GM23338 (cell line): ENCODE measurements around the gene TTF1. TPM values are rescaled to one million over a fixed set of nuclear protein-coding genes. Genes with fewer than 3 reads are reported as not detected.

Experiments used
- ATAC-seq: fragments of 200-7000 bp; cut with Tn5 transposase; 3 replicates; pipeline ENCODE4 v1.9.1; 2020
- DNase-seq: peaks from one replicate; pipeline ENCODE4 v3.0.0-alpha.2; 2015; ENCODE audit warnings: low spot score
- H2AFZ ChIP-seq: fragments of 200-600 bp; sonication (generic); 2 replicates; pipeline ENCODE4 v1.8.0; 2016; ENCODE audit warnings: antibody characterized with exemption, mild to moderate bottlenecking, moderate library complexity
- H3F3A ChIP-seq: fragments of 200-600 bp; sonication (generic); replicated peaks from 2 replicates; pipeline ENCODE4 v1.8.0; 2017; ENCODE audit warnings: antibody characterized with exemption, mixed run types, low read depth
- H3K27ac ChIP-seq: fragments of 200-600 bp; sonication (generic); 2 replicates; pipeline ENCODE4 v1.6.1; 2016; ENCODE audit warnings: low read depth
- H3K27me3 ChIP-seq: fragments of 200-600 bp; sonication (generic); 2 replicates; pipeline ENCODE4 v1.8.0; 2016; ENCODE audit warnings: mild to moderate bottlenecking, mixed run types, moderate library complexity; ENCODE audit not compliant: insufficient read depth
- H3K36me3 ChIP-seq: fragments of 200-600 bp; sonication (generic); 2 replicates; pipeline ENCODE4 v1.8.0; 2016; ENCODE audit warnings: mild to moderate bottlenecking; ENCODE audit not compliant: insufficient read depth
- H3K4me1 ChIP-seq: fragments of 200-600 bp; sonication (generic); 2 replicates; pipeline ENCODE4 v1.8.0; 2016; ENCODE audit warnings: mild to moderate bottlenecking, moderate library complexity; ENCODE audit not compliant: insufficient read depth
- H3K4me2 ChIP-seq: fragments of 200-600 bp; sonication (generic); 2 replicates; pipeline ENCODE4 v1.7.1; 2017; ENCODE audit warnings: mixed run types
- H3K4me3 ChIP-seq: fragments of 200-600 bp; sonication (generic); 2 replicates; pipeline ENCODE4 v1.6.1; 2016; ENCODE audit warnings: mixed run types
- H3K79me2 ChIP-seq: fragments of 200-600 bp; sonication (generic); replicated peaks from 2 replicates; pipeline ENCODE4 v1.8.0; 2017; ENCODE audit warnings: mild to moderate bottlenecking; ENCODE audit not compliant: insufficient read depth
- H3K9me2 ChIP-seq: fragments of 200-600 bp; sonication (generic); 2 replicates; pipeline ENCODE4 v1.8.0; 2017; ENCODE audit not compliant: insufficient read depth
- H4K20me1 ChIP-seq: fragments of 200-600 bp; sonication (generic); replicated peaks from 2 replicates; pipeline ENCODE4 v1.8.0; 2017; ENCODE audit warnings: mild to moderate bottlenecking; ENCODE audit not compliant: insufficient read depth
- H3K27ac Mint-ChIP-seq: 2 replicates; pipeline ENCODE4 v1.8.0; 2020; ENCODE audit warnings: inconsistent platforms, mild to moderate bottlenecking, moderate library complexity, mixed read lengths
- H3K27me3 Mint-ChIP-seq: 3 replicates; pipeline ENCODE4 v1.8.0; 2022; ENCODE audit warnings: low read depth, mild to moderate bottlenecking, moderate library complexity, mixed read lengths, inconsistent platforms; ENCODE audit not compliant: insufficient read depth, poor library complexity
- H3K36me3 Mint-ChIP-seq: 3 replicates; pipeline ENCODE4 v1.8.0; 2021; ENCODE audit warnings: low read depth, mild to moderate bottlenecking, inconsistent platforms, moderate library complexity, mixed read lengths
- H3K4me1 Mint-ChIP-seq: 3 replicates; pipeline ENCODE4 v1.8.0; 2020; ENCODE audit warnings: mild to moderate bottlenecking, inconsistent platforms, mixed read lengths
- H3K4me3 Mint-ChIP-seq: 3 replicates; pipeline ENCODE4 v1.8.0; 2021; ENCODE audit warnings: moderate library complexity, mild to moderate bottlenecking, inconsistent platforms, mixed read lengths
- H3K9me3 Mint-ChIP-seq: 3 replicates; pipeline ENCODE4 v1.8.0; 2020; ENCODE audit warnings: moderate library complexity, mild to moderate bottlenecking, inconsistent platforms, mixed read lengths
- CREB1 ChIP-seq: fragments of 250-450 bp; sonication (Bioruptor Pico); IDR thresholded peaks from 2 replicates; pipeline ENCODE4 v1.5.0; 2020; ENCODE audit warnings: low read depth, mild to moderate bottlenecking, moderate library complexity
- EZH2 ChIP-seq: fragments of 200-600 bp; sonication (generic); IDR thresholded peaks from one replicate; pipeline ENCODE4 v1.8.0; 2017; ENCODE audit warnings: antibody characterized with exemption, mild to moderate bottlenecking, low read depth; ENCODE audit not compliant: unreplicated experiment
- EZH2phosphoT487 ChIP-seq: fragments of 200-600 bp; sonication (generic); IDR thresholded peaks from one replicate; pipeline ENCODE4 v1.8.1; 2018; ENCODE audit warnings: antibody characterized with exemption; ENCODE audit not compliant: unreplicated experiment
- JUNB ChIP-seq: IDR thresholded peaks from one replicate; pipeline ENCODE4 v1.6.1; 2016; ENCODE audit warnings: antibody characterized with exemption; ENCODE audit not compliant: unreplicated experiment
- NANOG ChIP-seq: IDR thresholded peaks from 2 replicates; pipeline ENCODE4 v1.6.1; 2016; ENCODE audit warnings: antibody characterized with exemption, borderline replicate concordance
- STAT1 ChIP-seq: IDR thresholded peaks from one replicate; pipeline ENCODE4 v1.6.1; 2016; ENCODE audit warnings: antibody characterized with exemption; ENCODE audit not compliant: unreplicated experiment
- ZNF114 ChIP-seq: fragments of 250-450 bp; sonication (Bioruptor Pico); IDR thresholded peaks from 2 replicates; pipeline ENCODE4 v1.5.0; 2020; ENCODE audit warnings: mild to moderate bottlenecking, moderate library complexity
- ZNF331 ChIP-seq: fragments of 250-450 bp; sonication (Bioruptor Pico); IDR thresholded peaks from 2 replicates; pipeline ENCODE4 v1.5.0; 2020; ENCODE audit warnings: low read depth, mild to moderate bottlenecking, moderate library complexity
- ZNF462 ChIP-seq: fragments of 250-450 bp; sonication (Bioruptor Pico); IDR thresholded peaks from 2 replicates; pipeline ENCODE4 v1.5.0; 2020; ENCODE audit warnings: mild to moderate bottlenecking, moderate library complexity
- polyA plus RNA-seq: library from polyadenylated mRNA; unstranded; fragments of >200 nt; fragmentation: Nextera tagmentation; extraction: Ambion mirVana; gene quantifications from 2 replicates; pipeline ENCODE4 v1.2.1, GENCODE V29; 2016
- total RNA-seq: library from RNA; depleted of rRNA; stranded (reverse); fragments of >200 nt; shearing (Covaris generic); gene quantifications from 2 replicates; pipeline ENCODE4 v1.2.3, GENCODE V29; 2014
- TF ChIP-seq, protein P1 (sequence below): IDR thresholded peaks from one replicate; pipeline ENCODE4 v1.6.1; 2018; ENCODE audit warnings: antibody characterized with exemption; ENCODE audit not compliant: unreplicated experiment

Gene TTF1
- total and polyA plus RNA-seq, 2 experiments from 2014 or later: 14.9 to 25.0 TPM

GRCh38 chr9:132446887-132447286, 40.2 kb upstream of the TTF1 start:
- Mint-ChIP-seq H3K4me3 (no peak overlapping the region), H3K27ac (no peak overlapping the region), H3K4me1 (peaks cover under 1% of the 10 kb centered on the region; the same call in 1 of the 3 replicates), H3K27me3 (peaks cover 3% of the 10 kb centered on the region), H3K9me3 (no peaks in the 10 kb centered on the region), H3K36me3 (no peaks in the 10 kb centered on the region)
- no peak for ATAC-seq
- TF ChIP-seq NANOG (no peak), EZH2phosphoT487 (no peak), ZNF331 (CRISPR knock-in tag) (no peak), CREB1 (CRISPR knock-in tag) (no peak), STAT1 (no peak), ZNF462 (no peak), JUNB (no peak), EZH2 (no peak), ZNF114 (CRISPR knock-in tag) (no peak)
- TF ChIP-seq, protein P1, sequence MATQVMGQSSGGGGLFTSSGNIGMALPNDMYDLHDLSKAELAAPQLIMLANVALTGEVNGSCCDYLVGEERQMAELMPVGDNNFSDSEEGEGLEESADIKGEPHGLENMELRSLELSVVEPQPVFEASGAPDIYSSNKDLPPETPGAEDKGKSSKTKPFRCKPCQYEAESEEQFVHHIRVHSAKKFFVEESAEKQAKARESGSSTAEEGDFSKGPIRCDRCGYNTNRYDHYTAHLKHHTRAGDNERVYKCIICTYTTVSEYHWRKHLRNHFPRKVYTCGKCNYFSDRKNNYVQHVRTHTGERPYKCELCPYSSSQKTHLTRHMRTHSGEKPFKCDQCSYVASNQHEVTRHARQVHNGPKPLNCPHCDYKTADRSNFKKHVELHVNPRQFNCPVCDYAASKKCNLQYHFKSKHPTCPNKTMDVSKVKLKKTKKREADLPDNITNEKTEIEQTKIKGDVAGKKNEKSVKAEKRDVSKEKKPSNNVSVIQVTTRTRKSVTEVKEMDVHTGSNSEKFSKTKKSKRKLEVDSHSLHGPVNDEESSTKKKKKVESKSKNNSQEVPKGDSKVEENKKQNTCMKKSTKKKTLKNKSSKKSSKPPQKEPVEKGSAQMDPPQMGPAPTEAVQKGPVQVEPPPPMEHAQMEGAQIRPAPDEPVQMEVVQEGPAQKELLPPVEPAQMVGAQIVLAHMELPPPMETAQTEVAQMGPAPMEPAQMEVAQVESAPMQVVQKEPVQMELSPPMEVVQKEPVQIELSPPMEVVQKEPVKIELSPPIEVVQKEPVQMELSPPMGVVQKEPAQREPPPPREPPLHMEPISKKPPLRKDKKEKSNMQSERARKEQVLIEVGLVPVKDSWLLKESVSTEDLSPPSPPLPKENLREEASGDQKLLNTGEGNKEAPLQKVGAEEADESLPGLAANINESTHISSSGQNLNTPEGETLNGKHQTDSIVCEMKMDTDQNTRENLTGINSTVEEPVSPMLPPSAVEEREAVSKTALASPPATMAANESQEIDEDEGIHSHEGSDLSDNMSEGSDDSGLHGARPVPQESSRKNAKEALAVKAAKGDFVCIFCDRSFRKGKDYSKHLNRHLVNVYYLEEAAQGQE: no peak
- Histone ChIP-seq H4K20me1 (no peaks in the 10 kb centered on the region), H2AFZ (0 out of 2 replicates have a peak overlapping the region, but pooled peaks have one; percentile 73), H3K4me2 (no peak overlapping the region), H3K9me2 (no peaks in the 10 kb centered on the region), H3F3A (no peaks in the 10 kb centered on the region), H3K27ac (no peak overlapping the region), H3K79me2 (no peaks in the 10 kb centered on the region), H3K27me3 (no peaks in the 10 kb centered on the region), H3K4me1 (no peaks in the 10 kb centered on the region), H3K4me3 (no peak overlapping the region), H3K36me3 (no peaks in the 10 kb centered on the region)
- DNase-seq: no peak
